ENCODE results near the gene GALNT17. TPM values are rescaled to one million over a fixed set of nuclear protein-coding genes. Genes with fewer than 3 reads are reported as not detected.

Gene GALNT17
- total RNA-seq, 1 experiment from 2014 or later: not detected

DNA sequence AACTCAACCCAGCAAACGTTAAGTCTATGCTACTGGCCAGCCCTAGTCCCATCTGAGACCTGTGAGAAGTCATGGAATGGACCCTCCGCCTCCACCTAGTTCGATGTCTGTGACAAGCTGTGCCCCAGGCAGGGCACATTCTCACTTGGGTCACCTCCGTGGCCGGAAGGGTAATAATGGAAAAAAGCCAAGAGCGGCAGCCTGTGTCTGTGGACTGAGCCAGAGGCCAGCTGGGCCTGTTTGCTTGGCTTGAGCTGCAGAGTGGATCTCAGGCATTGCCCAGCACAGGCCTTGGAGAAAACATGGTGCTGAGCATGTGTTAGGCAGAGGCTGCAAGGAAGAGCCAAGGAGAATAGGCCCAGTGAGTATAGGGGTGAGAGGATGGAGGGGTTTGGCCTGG, 97.8 kb downstream of the GALNT17 start:
- ATAC-seq: no peak
- Histone ChIP-seq H3K4me2 (ENCODE audit: low read length) (no peak overlapping the region), H3K36me3 (ENCODE audit: low read depth, low read length) (no peaks in the 10 kb centered on the region), H3F3A (ENCODE audit: low read length, unreplicated experiment) (no peaks in the 10 kb centered on the region), H3K27me3 (ENCODE audit: low read length) (no peaks in the 10 kb centered on the region), H3K9me3 (ENCODE audit: low read length) (no peaks in the 10 kb centered on the region), H4K20me1 (ENCODE audit: low read length) (no peaks in the 10 kb centered on the region), H3K4me3 (ENCODE audit: low read length) (no peak overlapping the region), H3K27ac (ENCODE audit: low read length) (no peak overlapping the region), H3K9me2 (replicated peaks; ENCODE audit: low read length) (no peaks in the 10 kb centered on the region), H3K9ac (ENCODE audit: low read length) (no peak overlapping the region), H3K79me2 (ENCODE audit: low read length) (no peaks in the 10 kb centered on the region), H3K4me1 (ENCODE audit: insufficient read depth, low read length) (no peaks in the 10 kb centered on the region), H2AFZ (ENCODE audit: low read length) (no peak overlapping the region)
- BruUV-seq (replicated peaks): no TSS peak
- intact Hi-C loops (cut with micrococcal nuclease): no loop called here
- ChIA-PET CTCF (no interaction called here), POLR2A (ENCODE audit: unreplicated experiment) (no interaction called here)
- TF ChIP-seq CTCF (conservative IDR thresholded peaks at IDR 0.05; ENCODE audit: low read depth, low read length): no peak
- no peak for TF ChIP-seq EZH2 (IDR thresholded peaks at IDR 0.05; ENCODE audit: low read length, unreplicated experiment)
- no peak for DNase-seq

DNA sequence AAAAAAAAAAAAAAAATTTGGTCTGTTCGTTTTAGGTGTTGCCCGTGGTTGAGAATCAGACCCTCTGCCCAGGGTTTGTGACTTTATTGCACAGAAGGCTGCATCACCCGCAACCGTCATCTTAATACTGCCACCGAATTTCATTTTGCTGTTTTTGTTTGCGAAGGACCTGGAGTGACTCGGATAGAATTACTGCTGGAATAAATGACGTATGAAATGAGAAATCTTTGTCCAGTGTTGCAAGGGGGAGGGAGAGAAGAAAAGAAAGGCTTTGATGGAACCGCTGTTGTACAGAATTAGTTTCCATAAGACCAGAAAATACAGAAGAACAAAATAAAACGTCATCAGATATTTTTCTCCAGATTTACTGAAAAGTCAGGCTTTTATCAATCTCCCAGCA, 103.3 kb downstream of the GALNT17 start:
- Histone ChIP-seq H3F3A (ENCODE audit: low read length, unreplicated experiment) (no peaks in the 10 kb centered on the region), H3K9me3 (ENCODE audit: low read length) (no peaks in the 10 kb centered on the region), H3K4me1 (ENCODE audit: insufficient read depth, low read length) (no peaks in the 10 kb centered on the region), H3K9ac (ENCODE audit: low read length) (no peak overlapping the region), H3K4me2 (ENCODE audit: low read length) (no peak overlapping the region), H3K9me2 (replicated peaks; ENCODE audit: low read length) (no peaks in the 10 kb centered on the region), H4K20me1 (ENCODE audit: low read length) (no peaks in the 10 kb centered on the region), H2AFZ (ENCODE audit: low read length) (no peak overlapping the region), H3K27me3 (ENCODE audit: low read length) (no peaks in the 10 kb centered on the region), H3K4me3 (ENCODE audit: low read length) (no peak overlapping the region), H3K27ac (ENCODE audit: low read length) (no peak overlapping the region), H3K36me3 (ENCODE audit: low read depth, low read length) (no peaks in the 10 kb centered on the region), H3K79me2 (ENCODE audit: low read length) (no peaks in the 10 kb centered on the region)
- DNase-seq (no peak), ATAC-seq (no peak)
- ChIA-PET CTCF (no interaction called here), POLR2A (ENCODE audit: unreplicated experiment) (no interaction called here)
- intact Hi-C loops (cut with micrococcal nuclease): no loop called here
- no TSS peak for BruUV-seq (replicated peaks)
- TF ChIP-seq EZH2 (IDR thresholded peaks at IDR 0.05; ENCODE audit: low read length, unreplicated experiment): no peak
- TF ChIP-seq EZH2phosphoT487 (IDR thresholded peaks at IDR 0.05; ENCODE audit: borderline replicate concordance, low read length): no peak

GRCh38 chr7:71236230-71237105, 104.5 kb downstream of the GALNT17 start:
- BruUV-seq (replicated peaks): no TSS peak
- Histone ChIP-seq H2AFZ (ENCODE audit: low read length) (no peak overlapping the region), H3K27ac (ENCODE audit: low read length) (no peak overlapping the region), H4K20me1 (ENCODE audit: low read length) (no peaks in the 10 kb centered on the region), H3K4me3 (ENCODE audit: low read length) (no peak overlapping the region), H3K4me1 (ENCODE audit: insufficient read depth, low read length) (no peaks in the 10 kb centered on the region), H3K27me3 (ENCODE audit: low read length) (no peaks in the 10 kb centered on the region), H3K4me2 (ENCODE audit: low read length) (no peak overlapping the region), H3K9ac (ENCODE audit: low read length) (no peak overlapping the region), H3K36me3 (ENCODE audit: low read depth, low read length) (no peaks in the 10 kb centered on the region), H3F3A (ENCODE audit: low read length, unreplicated experiment) (no peaks in the 10 kb centered on the region), H3K79me2 (ENCODE audit: low read length) (no peaks in the 10 kb centered on the region), H3K9me2 (replicated peaks; ENCODE audit: low read length) (no peaks in the 10 kb centered on the region), H3K9me3 (ENCODE audit: low read length) (no peaks in the 10 kb centered on the region)
- no peak for ATAC-seq
- TF ChIP-seq CTCF (conservative IDR thresholded peaks at IDR 0.05; ENCODE audit: low read depth, low read length): no peak
- no peak for TF ChIP-seq EZH2phosphoT487 (IDR thresholded peaks at IDR 0.05; ENCODE audit: borderline replicate concordance, low read length)
- no peak for TF ChIP-seq EZH2 (IDR thresholded peaks at IDR 0.05; ENCODE audit: low read length, unreplicated experiment)
- intact Hi-C loops (cut with micrococcal nuclease): no loop called here
- ChIA-PET CTCF (no interaction called here), POLR2A (ENCODE audit: unreplicated experiment) (no interaction called here)
- DNase-seq: no peak
